BJ (cell line): Measurements from ENCODE around the gene DIS3L. TPM values are rescaled to one million over a fixed set of nuclear protein-coding genes. Genes with fewer than 3 reads are reported as not detected.

Experiments
- CTCF ChIA-PET: fragments of 350-600 bp; formaldehyde crosslinking; extraction: SDS; loops from one replicate; lab custom pipeline; 2021; ENCODE audit warnings: antibody characterized with exemption, inconsistent platforms; lab: Yijun Ruan, JAX
- POLR2A ChIA-PET: fragments of 300-600 bp; sonication (Branson Sonifier 250); formaldehyde crosslinking; extraction: SDS; loops from one replicate; lab custom pipeline; 2021; ENCODE audit warnings: antibody characterized with exemption; lab: Charles Lee
- DNase-seq: peaks from one replicate; pipeline ENCODE4 v3.0.0-alpha.2; 2011; ENCODE audit warnings: low read depth
- H3K27me3 ChIP-seq: 2 replicates; pipeline ENCODE4 v1.6.0; 2011; ENCODE audit warnings: low read length; ENCODE audit not compliant: control insufficient read depth, insufficient read depth
- H3K36me3 ChIP-seq: 2 replicates; pipeline ENCODE4 v1.5.1; 2011; ENCODE audit warnings: low read length; ENCODE audit not compliant: control insufficient read depth, insufficient read depth
- H3K4me3 ChIP-seq: 2 replicates; pipeline ENCODE4 v1.5.1; 2011; ENCODE audit warnings: low read depth, mild to moderate bottlenecking, control low read depth, low read length
- polyA plus RNA-seq: library from polyadenylated mRNA; depleted of rRNA; stranded (reverse); fragments of >200 nt; gene quantifications from 2 replicates; pipeline ENCODE4 v1.2.3, GENCODE V29; 2011
- TF ChIP-seq, protein P1 (sequence below): IDR thresholded peaks from 2 replicates; pipeline ENCODE4 v1.5.1; 2011; ENCODE audit warnings: low read depth, mild to moderate bottlenecking, control low read depth, inconsistent platforms, low read length, moderate library complexity; ENCODE audit not compliant: insufficient read depth

Gene DIS3L
- polyA plus RNA-seq, 1 experiment, result 9.2 TPM

DNA sequence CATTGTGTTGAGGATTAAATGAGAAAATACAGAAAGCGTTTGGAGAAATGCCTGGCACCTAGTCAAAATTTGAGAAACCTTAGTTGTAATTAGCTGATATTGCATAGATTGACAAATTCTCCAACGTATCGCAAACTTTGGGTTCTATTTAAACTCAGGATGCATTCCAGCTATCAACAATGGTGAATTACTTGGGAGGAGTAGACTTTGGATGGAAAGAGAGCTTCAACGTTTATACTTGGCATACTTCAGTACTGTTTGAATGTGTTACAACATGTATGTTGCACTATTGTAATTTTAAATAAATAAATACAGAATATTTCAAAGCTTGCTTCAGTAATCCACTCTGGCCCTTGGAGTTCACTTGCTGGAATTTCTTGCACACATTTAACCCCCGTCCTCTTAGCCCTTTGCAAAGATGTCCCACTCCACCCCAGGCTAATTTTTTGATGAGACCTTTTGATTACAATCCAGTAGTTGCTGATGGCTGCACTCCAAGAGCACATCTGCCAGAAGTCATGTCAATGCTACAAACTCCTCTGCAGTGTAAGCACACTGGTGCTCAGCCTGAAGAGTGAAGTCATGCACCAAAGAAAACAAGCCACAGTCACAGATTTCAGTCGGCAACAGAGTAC is 4.7 kb upstream of the DIS3L start:
- Histone ChIP-seq H3K36me3 (no peaks in the 10 kb centered on the region), H3K4me3 (no peak overlapping the region), H3K27me3 (no peaks in the 10 kb centered on the region)
- DNase-seq, result no peak
- POLR2A ChIA-PET, result no interaction called here
- CTCF ChIA-PET, result interaction anchor here (0.6 to 2.2 kb wide), 16 partner anchors 14 to 970 kb away, joined by 3 to 7 read pairs (median 4); no protein-coding TSS in a partner anchor
- TF ChIP-seq, protein P1, sequence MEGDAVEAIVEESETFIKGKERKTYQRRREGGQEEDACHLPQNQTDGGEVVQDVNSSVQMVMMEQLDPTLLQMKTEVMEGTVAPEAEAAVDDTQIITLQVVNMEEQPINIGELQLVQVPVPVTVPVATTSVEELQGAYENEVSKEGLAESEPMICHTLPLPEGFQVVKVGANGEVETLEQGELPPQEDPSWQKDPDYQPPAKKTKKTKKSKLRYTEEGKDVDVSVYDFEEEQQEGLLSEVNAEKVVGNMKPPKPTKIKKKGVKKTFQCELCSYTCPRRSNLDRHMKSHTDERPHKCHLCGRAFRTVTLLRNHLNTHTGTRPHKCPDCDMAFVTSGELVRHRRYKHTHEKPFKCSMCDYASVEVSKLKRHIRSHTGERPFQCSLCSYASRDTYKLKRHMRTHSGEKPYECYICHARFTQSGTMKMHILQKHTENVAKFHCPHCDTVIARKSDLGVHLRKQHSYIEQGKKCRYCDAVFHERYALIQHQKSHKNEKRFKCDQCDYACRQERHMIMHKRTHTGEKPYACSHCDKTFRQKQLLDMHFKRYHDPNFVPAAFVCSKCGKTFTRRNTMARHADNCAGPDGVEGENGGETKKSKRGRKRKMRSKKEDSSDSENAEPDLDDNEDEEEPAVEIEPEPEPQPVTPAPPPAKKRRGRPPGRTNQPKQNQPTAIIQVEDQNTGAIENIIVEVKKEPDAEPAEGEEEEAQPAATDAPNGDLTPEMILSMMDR, result no peak

DNA sequence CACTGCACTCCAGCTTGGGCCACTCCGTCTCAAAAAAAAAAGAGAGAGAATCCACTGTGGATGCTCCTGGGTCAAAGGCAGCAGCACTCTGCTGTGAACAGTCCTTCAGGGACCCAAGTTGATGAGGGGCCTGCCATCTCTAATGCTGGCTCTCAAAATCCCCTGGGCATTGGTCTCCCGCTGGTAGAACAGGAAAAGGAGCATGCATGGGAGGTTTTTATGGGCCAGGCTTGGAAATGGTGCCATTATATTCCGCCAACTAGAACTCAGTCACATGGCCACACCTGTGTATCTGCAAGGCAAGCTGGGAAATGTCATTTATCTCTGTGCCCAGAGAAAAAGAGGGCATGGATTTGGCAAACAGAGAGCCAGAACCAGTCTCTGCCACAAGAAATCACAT is 3.4 kb upstream of the DIS3L start:
- H3K4me3 ChIP-seq, result no peak overlapping the region
- no peaks in the 10 kb centered on the region for H3K36me3 ChIP-seq
- POLR2A ChIA-PET, result no interaction called here
- no peaks in the 10 kb centered on the region for H3K27me3 ChIP-seq
- DNase-seq, result no peak
- CTCF ChIA-PET, result interaction anchor here (0.9 to 1.4 kb wide), 4 partner anchors 12 to 373 kb away, joined by 3 read pairs; no protein-coding TSS in a partner anchor
- TF ChIP-seq, protein P1, result no peak

DNA sequence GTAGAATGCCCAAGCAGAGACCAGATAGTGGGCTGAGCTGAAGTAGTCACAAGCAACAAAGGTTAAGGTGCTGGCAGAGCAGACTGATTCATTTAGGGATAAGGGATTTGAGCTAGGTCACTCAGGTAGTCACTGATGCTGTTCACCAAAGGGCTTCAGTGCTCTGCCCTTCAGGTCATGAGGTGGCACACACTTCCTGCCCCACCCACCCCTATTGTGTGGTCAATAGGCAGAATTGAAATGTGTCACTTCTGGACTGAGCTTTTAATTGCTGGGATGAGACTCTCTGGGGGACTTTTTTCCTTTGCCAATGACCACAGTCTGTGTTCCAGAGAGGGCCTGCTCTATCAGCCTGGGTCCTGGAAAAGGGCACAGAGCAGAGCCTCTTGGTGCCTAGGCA is 2.9 kb upstream of the DIS3L start:
- H3K4me3 ChIP-seq, result no peak overlapping the region
- POLR2A ChIA-PET, result no interaction called here
- no peak for DNase-seq
- no peaks in the 10 kb centered on the region for H3K27me3 ChIP-seq
- TF ChIP-seq, protein P1, result no peak
- CTCF ChIA-PET, result interaction anchor here (0.9 to 1.4 kb wide), 3 partner anchors 12 to 374 kb away, joined by 3 read pairs; no protein-coding TSS in a partner anchor
- no peaks in the 10 kb centered on the region for H3K36me3 ChIP-seq

DNA sequence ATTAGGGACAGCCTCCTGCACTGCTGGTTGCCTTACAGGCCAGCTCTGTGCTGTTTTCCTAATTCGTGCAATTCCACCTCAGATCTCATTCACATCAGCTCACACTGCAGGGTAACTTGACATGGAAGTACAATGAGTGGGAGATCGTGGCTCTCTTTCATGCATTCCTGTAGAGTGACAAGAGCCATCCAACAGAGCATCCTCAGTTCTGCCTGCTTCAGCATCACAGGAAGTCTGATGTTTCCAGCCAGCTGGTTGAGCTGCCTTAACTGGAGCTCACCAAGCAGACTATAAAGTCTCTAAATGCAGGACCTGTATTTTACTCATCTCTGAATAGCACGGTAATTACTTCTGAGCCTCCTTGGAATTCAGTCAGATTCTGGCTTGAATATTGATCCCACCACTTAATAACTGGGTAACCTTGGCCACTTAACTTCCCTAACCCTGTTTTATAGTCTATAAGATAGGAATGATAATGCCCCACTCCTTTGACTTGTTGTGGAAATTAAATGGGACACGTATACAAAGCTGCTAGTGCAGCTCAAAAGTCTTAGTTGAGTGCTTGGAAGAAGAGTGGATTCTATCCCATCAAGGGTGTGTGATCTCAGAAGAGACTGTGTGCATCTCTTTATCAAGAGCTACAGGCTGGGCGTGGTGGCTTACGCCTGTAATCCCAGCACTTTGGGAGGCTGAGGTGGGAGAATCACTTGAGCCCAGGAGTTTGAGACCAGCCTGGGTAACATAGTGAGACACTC is 1.4 kb upstream of the DIS3L start:
- POLR2A ChIA-PET, result no interaction called here

More for the DNA sequence above, 1.4 kb upstream of the DIS3L start:
- TF ChIP-seq, protein P1, result no peak
- H3K27me3 ChIP-seq, result no peaks in the 10 kb centered on the region
- no peaks in the 10 kb centered on the region for H3K36me3 ChIP-seq
- H3K4me3 ChIP-seq, result no peak overlapping the region
- DNase-seq, result no peak
- CTCF ChIA-PET, result interaction anchor here (0.5 to 1.7 kb wide), 5 partner anchors 206 to 376 kb away, joined by 3 to 6 read pairs (median 4); partner anchors contain the start of gene SNAPC5
